Type B pancreatic cell (in vitro differentiated cells): Measurements from ENCODE around the gene TMEM171. TPM values are rescaled to one million over a fixed set of nuclear protein-coding genes. Genes with fewer than 3 reads are reported as not detected.

Experiments
- DNase-seq: peaks from one replicate; pipeline ENCODE4 v3.0.0; 2021; ENCODE audit warnings: mixed read lengths; ENCODE audit not compliant: unreplicated experiment; ENCODE audit errors: extremely low spot score
- H3K27ac Mint-ChIP-seq: 2 replicates; pipeline ENCODE4 v1.8.0; 2021; ENCODE audit warnings: mild to moderate bottlenecking, mixed read lengths
- H3K27me3 Mint-ChIP-seq: 2 replicates; pipeline ENCODE4 v1.8.0; 2021; ENCODE audit warnings: mixed read lengths
- H3K36me3 Mint-ChIP-seq: 2 replicates; pipeline ENCODE4 v1.8.0; 2021; ENCODE audit warnings: mixed read lengths
- H3K4me1 Mint-ChIP-seq: one replicate; pipeline ENCODE4 v1.8.0; 2021; ENCODE audit warnings: mixed read lengths; ENCODE audit not compliant: unreplicated experiment
- H3K4me3 Mint-ChIP-seq: 2 replicates; pipeline ENCODE4 v1.8.0; 2021; ENCODE audit warnings: mild to moderate bottlenecking, mixed read lengths
- H3K9me3 Mint-ChIP-seq: 2 replicates; pipeline ENCODE4 v1.8.0; 2021; ENCODE audit warnings: mixed read lengths
- CTCF ChIP-seq: fragments of 200-600 bp; sonication (generic); conservative IDR thresholded peaks from 2 replicates; pipeline ENCODE4 v1.5.0; 2021; ENCODE audit warnings: antibody characterized with exemption, mild to moderate bottlenecking
- total RNA-seq: library from RNA; stranded (reverse); gene quantifications from 2 replicates; pipeline ENCODE4 v1.2.1, GENCODE V29; 2021; ENCODE audit warnings: low replicate concordance

Gene TMEM171
- total RNA-seq, 1 donor from 2014 or later: 1.3 TPM

GRCh38 chr5:73121119-73121463 is 716 bp downstream of the TMEM171 start:
- Mint-ChIP-seq H3K36me3 (peaks cover 4% of the 10 kb centered on the region), H3K4me1 (peaks cover 11% of the 10 kb centered on the region), H3K27ac (no peak overlapping the region), H3K27me3 (peaks cover 83% of the 10 kb centered on the region), H3K4me3 (peak overlapping the region; percentile 82), H3K9me3 (no peaks in the 10 kb centered on the region)
- DNase-seq: no peak
- TF ChIP-seq CTCF: no peak

GRCh38 chr5:73122875-73123810 is 2.8 kb downstream of the TMEM171 start:
- no peak for TF ChIP-seq CTCF
- H3K27ac Mint-ChIP-seq: no peak overlapping the region
- H3K27me3 Mint-ChIP-seq: peaks cover 65% of the 10 kb centered on the region
- H3K4me3 Mint-ChIP-seq: no peak overlapping the region
- peaks cover 4% of the 10 kb centered on the region for H3K36me3 Mint-ChIP-seq
- peaks cover 11% of the 10 kb centered on the region for H3K4me1 Mint-ChIP-seq
- DNase-seq: no peak
- H3K9me3 Mint-ChIP-seq: no peaks in the 10 kb centered on the region

GRCh38 chr5:73125289-73125688 is 4.9 kb downstream of the TMEM171 start:
- Mint-ChIP-seq H3K27ac (no peak overlapping the region), H3K4me1 (peaks cover 5% of the 10 kb centered on the region), H3K9me3 (no peaks in the 10 kb centered on the region), H3K36me3 (peaks cover 4% of the 10 kb centered on the region), H3K27me3 (peaks cover 55% of the 10 kb centered on the region), H3K4me3 (no peak overlapping the region)
- no peak for TF ChIP-seq CTCF
- no peak for DNase-seq

GRCh38 chr5:73126381-73126780 is 6.0 kb downstream of the TMEM171 start:
- H3K4me3 Mint-ChIP-seq: no peak overlapping the region
- peaks cover 4% of the 10 kb centered on the region for H3K36me3 Mint-ChIP-seq
- no peaks in the 10 kb centered on the region for H3K4me1 Mint-ChIP-seq
- H3K27ac Mint-ChIP-seq: no peak overlapping the region
- no peaks in the 10 kb centered on the region for H3K9me3 Mint-ChIP-seq
- peaks cover 55% of the 10 kb centered on the region for H3K27me3 Mint-ChIP-seq
- no peak for DNase-seq
- TF ChIP-seq CTCF: no peak

- no peak for TF ChIP-seq CTCF
- no peak for DNase-seq
- Mint-ChIP-seq H3K9me3 (no peaks in the 10 kb centered on the region), H3K4me3 (no peak overlapping the region), H3K4me1 (no peaks in the 10 kb centered on the region), H3K27me3 (peaks cover 49% of the 10 kb centered on the region), H3K27ac (no peak overlapping the region), H3K36me3 (peaks cover 4% of the 10 kb centered on the region)
Measured at GRCh38 chr5:73126957-73127356, 6.6 kb downstream of the TMEM171 start.
